Parathyroid adenoma (tissue), 2 donors: Measurements from ENCODE around the gene PNMT.

Experiments
- H2AFZ ChIP-seq: fragments of 300-600 bp; sonication (generic); one replicate; pipeline ENCODE4 v1.7.0; 2017; ENCODE audit warnings: antibody characterized with exemption, mild to moderate bottlenecking
- H3K27ac ChIP-seq: fragments of 300-600 bp; sonication (generic); one replicate; pipeline ENCODE4 v1.7.0; 2017
- H3K27me3 ChIP-seq: fragments of 300-600 bp; sonication (generic); one replicate; pipeline ENCODE4 v1.7.0; 2017; ENCODE audit warnings: low read length; ENCODE audit not compliant: control insufficient read depth, insufficient read depth
- H3K36me3 ChIP-seq: fragments of 300-600 bp; sonication (generic); one replicate; pipeline ENCODE4 v1.7.0; 2017; ENCODE audit warnings: low read length; ENCODE audit not compliant: control insufficient read depth, insufficient read depth
- H3K4me1 ChIP-seq: fragments of 300-600 bp; sonication (generic); one replicate; pipeline ENCODE4 v1.7.0; 2017; ENCODE audit warnings: control low read depth
- H3K4me2 ChIP-seq: fragments of 300-600 bp; sonication (generic); one replicate; pipeline ENCODE4 v1.7.0; 2017; ENCODE audit warnings: low read length
- H3K4me3 ChIP-seq: fragments of 300-600 bp; sonication (generic); one replicate; pipeline ENCODE4 v1.7.0; 2017; ENCODE audit warnings: low read depth, low read length
- H3K79me2 ChIP-seq: fragments of 300-600 bp; sonication (generic); one replicate; pipeline ENCODE4 v1.7.0; 2017; ENCODE audit warnings: control low read depth
- H3K9ac ChIP-seq: fragments of 300-600 bp; sonication (generic); one replicate; pipeline ENCODE4 v1.7.0; 2017; ENCODE audit warnings: mild to moderate bottlenecking
- H3K9me3 ChIP-seq: fragments of 300-600 bp; sonication (generic); one replicate; pipeline ENCODE4 v1.7.0; 2017; ENCODE audit warnings: low read length; ENCODE audit not compliant: control insufficient read depth
- CTCF ChIP-seq: fragments of 300-600 bp; sonication (generic); IDR thresholded peaks from one replicate; pipeline ENCODE4 v1.7.0; 2017; ENCODE audit warnings: antibody characterized with exemption, mild to moderate bottlenecking
- donor health status: primary hyperparathyroidism.

PNMT gene

GRCh38 chr17:39629494-39629880 lies 38.8 kb upstream of the PNMT start:
- no peak overlapping the region for H3K27ac ChIP-seq
- H3K36me3 ChIP-seq, result no peaks in the 10 kb centered on the region
- peaks cover 2% of the 10 kb centered on the region for H3K79me2 ChIP-seq
- no peak for TF ChIP-seq CTCF
- no peaks in the 10 kb centered on the region for H3K9me3 ChIP-seq
- H3K4me2 ChIP-seq, result no peak overlapping the region
- H3K27me3 ChIP-seq, result peaks cover 3% of the 10 kb centered on the region
- H3K4me3 ChIP-seq, result no peak overlapping the region
- peaks cover 6% of the 10 kb centered on the region for H3K4me1 ChIP-seq
- no peak overlapping the region for H3K9ac ChIP-seq
- H2AFZ ChIP-seq, result no peak overlapping the region

- TF ChIP-seq CTCF, result no peak
- Histone ChIP-seq H3K4me2 (no peak overlapping the region), H3K27me3 (peaks cover 3% of the 10 kb centered on the region), H3K9me3 (no peaks in the 10 kb centered on the region), H3K9ac (no peak overlapping the region), H3K27ac (no peak overlapping the region), H3K4me3 (no peak overlapping the region), H3K36me3 (no peaks in the 10 kb centered on the region), H2AFZ (no peak overlapping the region), H3K4me1 (peaks cover 6% of the 10 kb centered on the region), H3K79me2 (peaks cover 6% of the 10 kb centered on the region)
These were observed 38.4 kb upstream of the PNMT start for GRCh38 chr17:39629898-39630297.

- Histone ChIP-seq H3K4me1 (peaks cover 12% of the 10 kb centered on the region), H3K9me3 (no peaks in the 10 kb centered on the region), H3K9ac (no peak overlapping the region), H3K36me3 (no peaks in the 10 kb centered on the region), H3K27ac (no peak overlapping the region), H3K79me2 (peaks cover 21% of the 10 kb centered on the region), H2AFZ (no peak overlapping the region), H3K4me3 (no peak overlapping the region), H3K4me2 (no peak overlapping the region), H3K27me3 (peaks cover 3% of the 10 kb centered on the region)
- no peak for TF ChIP-seq CTCF
These were observed 36.9 kb upstream of the PNMT start for GRCh38 chr17:39631403-39631802.

- no peak overlapping the region for H3K4me3 ChIP-seq
- H3K36me3 ChIP-seq, result no peaks in the 10 kb centered on the region
- peaks cover 29% of the 10 kb centered on the region for H3K79me2 ChIP-seq
- H3K4me2 ChIP-seq, result no peak overlapping the region
- peaks cover 6% of the 10 kb centered on the region for H3K4me1 ChIP-seq
- no peak overlapping the region for H3K9ac ChIP-seq
- no peaks in the 10 kb centered on the region for H3K9me3 ChIP-seq
- H3K27ac ChIP-seq, result no peak overlapping the region
- H2AFZ ChIP-seq, result no peak overlapping the region
- H3K27me3 ChIP-seq, result no peaks in the 10 kb centered on the region
- TF ChIP-seq CTCF, result no peak
These were observed 35.9 kb upstream of the PNMT start for GRCh38 chr17:39632153-39632941.

- peaks cover 16% of the 10 kb centered on the region for H3K4me1 ChIP-seq
- no peak overlapping the region for H3K4me2 ChIP-seq
- H3K9me3 ChIP-seq, result no peaks in the 10 kb centered on the region
- no peak overlapping the region for H2AFZ ChIP-seq
- no peaks in the 10 kb centered on the region for H3K27me3 ChIP-seq
- H3K9ac ChIP-seq, result no peak overlapping the region
- H3K79me2 ChIP-seq, result peaks cover 42% of the 10 kb centered on the region
- H3K4me3 ChIP-seq, result no peak overlapping the region
- no peaks in the 10 kb centered on the region for H3K36me3 ChIP-seq
- no peak overlapping the region for H3K27ac ChIP-seq
- TF ChIP-seq CTCF, result no peak
These were observed 34.6 kb upstream of the PNMT start for GRCh38 chr17:39633570-39634183.
